ENCODE data around the gene TBC1D30.

The TBC1D30 gene

GRCh38 chr12:64875186-64875585 lies 50.7 kb downstream of the TBC1D30 start:
- no peak for DNase-seq

- no peak for DNase-seq
These were observed 52.1 kb downstream of the TBC1D30 start for GRCh38 chr12:64876388-64877071.

GRCh38 chr12:64877363-64878004 lies 53.0 kb downstream of the TBC1D30 start:
- DNase-seq = no peak

- DNase-seq = no peak
These were observed 58.2 kb downstream of the TBC1D30 start for GRCh38 chr12:64882687-64883086.

- DNase-seq = no peak
These were observed 59.1 kb downstream of the TBC1D30 start for GRCh38 chr12:64883264-64884163.

GRCh38 chr12:64884164-64884542 lies 59.7 kb downstream of the TBC1D30 start:
- no peak for DNase-seq

- no peak for DNase-seq
These were observed 60.3 kb downstream of the TBC1D30 start for GRCh38 chr12:64884728-64885127.

- no peak for DNase-seq
These were observed 65.2 kb downstream of the TBC1D30 start for GRCh38 chr12:64889434-64890216.

GRCh38 chr12:64890873-64891468 lies 66.5 kb downstream of the TBC1D30 start:
- DNase-seq = peak; percentile 40

- DNase-seq = no peak
These were observed 67.2 kb downstream of the TBC1D30 start for GRCh38 chr12:64891629-64892028.

- no peak for DNase-seq
These were observed 68.1 kb downstream of the TBC1D30 start for GRCh38 chr12:64892561-64892960.

GRCh38 chr12:64893961-64894360 lies 69.5 kb downstream of the TBC1D30 start:
- no peak for DNase-seq

- DNase-seq = no peak
These were observed 70.5 kb downstream of the TBC1D30 start for GRCh38 chr12:64894827-64895475.

- DNase-seq = no peak
These were observed 71.1 kb downstream of the TBC1D30 start for GRCh38 chr12:64895526-64895925.

- no peak for DNase-seq
These were observed 76.1 kb downstream of the TBC1D30 start for GRCh38 chr12:64900540-64900939.

- DNase-seq = no peak
These were observed 79.2 kb downstream of the TBC1D30 start for GRCh38 chr12:64903479-64904152.

- DNase-seq = no peak
These were observed 82.7 kb downstream of the TBC1D30 start for GRCh38 chr12:64907097-64907496.

GRCh38 chr12:64909124-64909523 lies 84.7 kb downstream of the TBC1D30 start:
- DNase-seq = no peak

- no peak for DNase-seq
These were observed 86.6 kb downstream of the TBC1D30 start for GRCh38 chr12:64911081-64911480.

GRCh38 chr12:64911912-64912311 lies 87.5 kb downstream of the TBC1D30 start:
- DNase-seq = no peak

- DNase-seq = no peak
These were observed 88.2 kb downstream of the TBC1D30 start for GRCh38 chr12:64912516-64913255.
